ENCODE measurements around the gene FGF19. TPM values are rescaled to one million over a fixed set of nuclear protein-coding genes. Genes with fewer than 3 reads are reported as not detected.

The FGF19 gene
- total RNA-seq, 2 experiments from 2014 or later = 0.10 TPM; not detected in 1

DNA sequence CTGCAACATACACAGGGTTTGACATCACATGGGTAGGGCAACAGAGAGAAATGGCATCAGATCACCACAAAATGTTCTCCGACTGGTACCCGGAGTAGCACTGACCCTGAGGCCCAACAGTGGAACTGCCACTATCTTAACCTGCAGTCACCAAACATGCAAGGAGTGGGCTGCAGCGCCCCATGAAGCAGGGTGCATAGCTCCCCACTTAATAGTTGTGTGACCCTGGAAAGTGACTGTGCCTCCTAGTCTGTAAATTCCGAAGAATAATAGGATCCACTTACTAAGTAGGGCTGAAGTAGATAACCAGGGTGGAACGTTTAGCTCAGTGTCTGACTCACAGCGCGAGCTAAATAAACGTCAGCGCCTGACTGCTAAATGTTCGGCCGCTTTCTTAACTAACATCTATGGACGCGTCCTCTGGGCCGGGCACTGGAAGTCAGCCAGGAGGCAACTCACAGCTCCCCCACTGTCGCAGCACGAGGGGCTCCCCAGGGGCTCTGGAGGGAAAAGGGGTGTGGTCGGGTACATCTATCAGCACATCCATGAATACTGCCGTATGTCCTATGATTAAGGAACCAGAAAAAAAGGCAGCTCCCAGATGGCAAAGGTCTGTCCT, 29.4 kb downstream of the FGF19 start:
- Mint-ChIP-seq H3K36me3 (ENCODE audit: low read depth) (peaks cover 6% of the 10 kb centered on the region), H3K4me1 (ENCODE audit: low read depth) (peaks cover 24% of the 10 kb centered on the region), H3K27ac (peak overlapping the region; percentile 77), H3K4me3 (peak overlapping the region; percentile 90), H3K27me3 (ENCODE audit: low read depth) (no peaks in the 10 kb centered on the region), H3K9me3 (no peaks in the 10 kb centered on the region)
- DNase-seq = peak; percentile 20
- intact Hi-C loops (cut with micrococcal nuclease) = no loop called here
- CTCF ChIA-PET = interaction anchor here (0.7 to 2.4 kb wide), 2 partner anchors 31 to 35 kb away, joined by 3 to 6 read pairs; no protein-coding TSS in a partner anchor

DNA sequence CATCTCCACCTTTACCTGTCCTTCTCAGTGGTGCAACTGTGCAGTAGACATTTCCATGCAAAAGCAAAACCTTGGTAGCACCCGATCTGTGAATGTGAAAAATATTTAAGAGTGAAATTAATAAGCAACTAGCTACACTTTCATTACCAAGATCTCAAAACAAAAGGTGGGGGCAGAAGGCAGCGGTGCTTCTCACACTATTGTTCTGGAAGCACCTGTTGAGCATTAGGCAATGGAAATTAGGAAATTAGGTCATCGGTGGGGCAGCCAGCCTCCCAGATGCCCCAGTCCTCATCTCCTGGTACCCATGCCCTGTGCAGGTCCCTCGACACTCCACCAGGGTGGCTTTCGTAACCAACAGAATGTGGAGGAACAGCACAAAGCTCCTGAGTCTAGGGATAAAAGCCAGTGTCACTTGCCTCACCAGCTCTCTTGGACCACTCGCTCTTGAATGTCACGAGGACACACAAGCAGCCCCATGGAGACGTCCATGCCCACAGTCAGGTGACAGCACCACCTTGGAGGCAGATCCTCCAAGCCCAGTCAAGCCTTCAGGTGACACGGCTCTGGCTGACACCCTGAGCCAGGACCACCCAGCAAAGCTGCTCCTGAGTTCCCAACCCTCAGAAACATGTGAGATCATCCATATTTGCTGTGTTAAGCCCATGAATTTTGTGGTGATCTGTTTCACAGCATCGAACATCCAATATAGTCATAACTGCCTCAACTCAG, 31.9 kb downstream of the FGF19 start:
- no peak overlapping the region for H3K27ac Mint-ChIP-seq

DNA sequence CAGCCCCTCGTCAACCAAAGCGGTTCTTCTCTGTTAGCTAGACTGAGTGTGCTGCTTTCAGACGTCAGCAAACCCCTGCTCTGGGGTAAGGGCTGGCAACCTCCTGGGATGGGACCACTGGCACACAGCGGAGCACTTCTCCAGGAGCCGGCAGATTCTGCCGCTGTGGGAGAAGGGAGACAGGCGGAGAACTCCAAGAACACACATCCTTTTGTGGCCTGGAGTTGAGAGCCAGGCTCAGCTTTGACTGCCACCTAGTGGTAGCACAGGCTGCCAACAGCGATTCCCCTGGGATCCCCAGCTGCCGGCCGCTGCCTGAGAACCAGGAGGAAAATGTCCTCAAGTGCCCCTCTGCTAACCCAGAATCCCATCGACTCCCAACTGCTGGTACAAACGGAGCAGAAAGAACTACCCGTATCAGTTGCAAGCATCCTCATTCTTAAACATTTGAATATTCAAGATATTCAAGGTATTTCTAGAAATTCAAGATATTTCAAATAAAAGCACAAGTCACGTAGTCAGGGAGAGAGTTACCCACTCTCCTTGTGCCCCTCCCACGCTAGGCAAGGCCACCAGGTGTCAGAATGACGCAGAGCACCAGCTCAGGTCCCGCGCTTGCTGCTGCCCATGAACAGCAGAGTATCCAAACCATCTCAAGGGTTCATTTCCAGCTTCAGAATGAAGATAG, 33.5 kb downstream of the FGF19 start:
- no peaks in the 10 kb centered on the region for H3K9me3 Mint-ChIP-seq
- peak; percentile 68 for DNase-seq
- H3K27ac Mint-ChIP-seq = no peak overlapping the region
- CTCF ChIA-PET = interaction anchor here (1.1 to 2.8 kb wide), 7 partner anchors 8 to 703 kb away, joined by 3 to 8 read pairs (median 4); no protein-coding TSS in a partner anchor
- intact Hi-C loops (cut with micrococcal nuclease) = loop anchor here (1.0 kb wide), 1 partner anchor 569 kb away; no protein-coding TSS in a partner anchor
- peaks cover 17% of the 10 kb centered on the region for H3K36me3 Mint-ChIP-seq (ENCODE audit: low read depth)
- H3K4me1 Mint-ChIP-seq (ENCODE audit: low read depth) = peaks cover 22% of the 10 kb centered on the region
- H3K27me3 Mint-ChIP-seq (ENCODE audit: low read depth) = no peaks in the 10 kb centered on the region
- no peak overlapping the region for H3K4me3 Mint-ChIP-seq

More for the DNA sequence above, 31.9 kb downstream of the FGF19 start:
- Mint-ChIP-seq H3K4me1 (ENCODE audit: low read depth) (peaks cover 24% of the 10 kb centered on the region), H3K36me3 (ENCODE audit: low read depth) (peaks cover 15% of the 10 kb centered on the region), H3K4me3 (no peak overlapping the region), H3K27me3 (ENCODE audit: low read depth) (no peaks in the 10 kb centered on the region), H3K9me3 (no peaks in the 10 kb centered on the region)
- intact Hi-C loops (cut with micrococcal nuclease) = no loop called here
- DNase-seq = no peak
- CTCF ChIA-PET = interaction anchor here (0.6 to 1.3 kb wide), 4 partner anchors 12 to 702 kb away, joined by 3 to 5 read pairs (median 4); no protein-coding TSS in a partner anchor

DNA sequence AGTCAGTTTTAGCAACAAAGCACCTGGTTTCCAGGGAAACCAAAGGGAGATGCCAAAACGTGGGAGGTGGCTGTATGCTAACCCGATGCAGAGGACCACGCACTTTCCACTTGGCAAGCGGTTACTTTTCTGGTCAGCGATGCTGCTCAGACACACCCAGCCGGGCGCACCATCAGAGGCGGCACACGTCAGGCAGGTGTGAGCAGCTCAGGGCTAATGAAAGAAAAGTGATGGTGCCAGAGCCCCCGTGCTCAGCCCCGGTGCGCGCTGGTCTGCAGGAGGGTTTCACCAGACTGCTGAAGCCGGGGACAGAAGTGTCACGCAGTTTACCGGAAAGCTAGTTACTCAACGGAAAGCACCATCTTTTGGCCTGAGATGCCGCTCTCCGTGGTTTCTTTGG, 34.3 kb downstream of the FGF19 start:
- intact Hi-C loops (cut with micrococcal nuclease) = no loop called here
- Mint-ChIP-seq H3K4me1 (ENCODE audit: low read depth) (peaks cover 20% of the 10 kb centered on the region), H3K4me3 (no peak overlapping the region), H3K27me3 (ENCODE audit: low read depth) (no peaks in the 10 kb centered on the region), H3K9me3 (no peaks in the 10 kb centered on the region), H3K27ac (no peak overlapping the region), H3K36me3 (ENCODE audit: low read depth) (peaks cover 20% of the 10 kb centered on the region)
- no peak for DNase-seq
- CTCF ChIA-PET = interaction anchor here (0.8 to 2.8 kb wide), 8 partner anchors 7 to 872 kb away, joined by 3 to 8 read pairs (median 3); no protein-coding TSS in a partner anchor

DNA sequence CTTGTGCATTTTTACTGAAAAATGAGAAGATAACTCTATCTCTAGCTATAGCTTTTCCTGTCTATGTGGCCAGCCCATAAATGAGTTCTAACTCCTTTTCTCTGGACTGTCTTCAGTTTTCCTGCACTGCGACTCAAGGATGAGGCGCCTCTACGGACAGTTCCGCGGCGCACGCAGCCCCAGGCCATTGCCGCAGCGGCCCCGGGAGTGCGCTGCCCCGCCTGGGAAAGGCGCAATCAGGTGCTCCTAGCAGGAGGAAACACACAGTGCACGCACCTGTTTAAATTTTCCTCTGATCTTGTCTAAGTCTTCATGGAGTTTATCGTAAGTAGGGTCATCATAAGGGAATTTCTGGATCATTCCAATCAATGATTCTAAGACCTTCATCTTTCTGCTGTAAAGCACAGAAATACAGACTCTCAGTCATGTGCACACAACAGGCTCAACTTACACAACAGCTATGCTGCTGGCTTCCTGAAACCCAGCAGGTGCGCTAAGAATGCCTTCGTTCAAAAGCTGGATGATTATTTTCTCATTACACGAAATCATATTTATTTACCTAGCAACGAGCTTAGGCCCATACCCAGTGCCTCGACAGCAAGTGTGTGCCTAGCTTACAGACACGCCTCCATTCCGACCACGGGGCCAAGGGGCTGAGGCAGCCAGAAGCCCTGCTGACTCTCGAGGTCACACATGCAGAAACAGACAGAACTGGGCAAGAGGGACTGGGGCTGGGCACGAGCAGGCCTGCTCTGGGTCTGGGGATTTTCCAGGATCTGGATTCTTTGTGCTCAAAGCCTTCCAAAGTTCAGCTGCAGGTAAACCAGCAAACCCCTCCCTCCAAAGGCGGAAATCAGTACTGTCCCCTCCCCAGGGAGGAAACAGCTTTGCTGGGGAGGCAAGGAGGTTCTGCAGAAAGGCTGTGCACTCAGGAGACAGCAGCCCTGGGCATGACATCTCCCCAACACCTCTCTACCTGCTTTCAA, 35.9 kb downstream of the FGF19 start:
- no peak for DNase-seq
- no peaks in the 10 kb centered on the region for H3K27me3 Mint-ChIP-seq (ENCODE audit: low read depth)
- peaks cover 7% of the 10 kb centered on the region for H3K4me1 Mint-ChIP-seq (ENCODE audit: low read depth)
- intact Hi-C loops (cut with micrococcal nuclease) = no loop called here
- no peak overlapping the region for H3K4me3 Mint-ChIP-seq
- no peak overlapping the region for H3K27ac Mint-ChIP-seq
- CTCF ChIA-PET = interaction anchor here (1.6 kb wide), 1 partner anchor 48 kb away, joined by 3 read pairs; no protein-coding TSS in a partner anchor
- H3K36me3 Mint-ChIP-seq (ENCODE audit: low read depth) = peaks cover 22% of the 10 kb centered on the region
- H3K9me3 Mint-ChIP-seq = no peaks in the 10 kb centered on the region

DNA sequence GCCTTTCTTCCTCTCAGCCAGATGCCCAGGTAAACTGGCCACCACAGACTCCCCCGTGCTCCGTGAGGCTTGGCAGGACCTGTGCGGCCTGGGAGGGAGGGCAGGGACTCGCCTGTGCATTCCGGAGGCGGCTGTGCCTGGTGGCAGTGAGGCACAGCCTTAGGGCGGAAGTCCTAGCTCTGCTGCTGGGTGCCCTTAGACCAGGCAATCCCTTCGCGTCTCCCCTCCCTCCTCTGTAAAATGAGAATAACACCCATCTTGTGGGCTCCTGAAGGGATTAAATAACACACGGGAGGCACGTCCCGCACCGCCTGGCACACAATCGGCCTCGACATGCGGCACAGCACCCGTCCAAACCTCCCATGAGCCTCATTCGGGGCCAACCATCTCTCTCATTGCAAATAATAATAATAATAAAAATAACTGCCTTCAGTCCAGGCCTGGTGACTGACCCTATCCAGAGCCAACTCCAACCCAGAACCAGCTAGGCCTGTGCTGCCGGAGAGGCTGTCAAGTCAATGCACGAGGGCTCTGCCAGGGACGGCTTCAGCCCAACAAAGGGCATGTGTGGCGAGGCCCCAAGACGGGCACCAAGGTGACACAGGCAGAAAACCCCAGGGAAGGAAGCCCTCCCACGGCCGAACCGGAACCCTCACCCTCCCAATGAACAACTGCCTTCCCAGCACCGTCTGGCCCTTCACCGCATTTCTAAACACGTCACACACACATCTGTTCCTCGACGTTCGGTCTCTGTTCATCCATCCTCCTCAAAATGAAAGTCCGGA, 36.9 kb downstream of the FGF19 start:
- CTCF ChIA-PET = interaction anchor here (0.8 kb wide), 1 partner anchor 150 kb away, joined by 3 read pairs; no protein-coding TSS in a partner anchor

DNA sequence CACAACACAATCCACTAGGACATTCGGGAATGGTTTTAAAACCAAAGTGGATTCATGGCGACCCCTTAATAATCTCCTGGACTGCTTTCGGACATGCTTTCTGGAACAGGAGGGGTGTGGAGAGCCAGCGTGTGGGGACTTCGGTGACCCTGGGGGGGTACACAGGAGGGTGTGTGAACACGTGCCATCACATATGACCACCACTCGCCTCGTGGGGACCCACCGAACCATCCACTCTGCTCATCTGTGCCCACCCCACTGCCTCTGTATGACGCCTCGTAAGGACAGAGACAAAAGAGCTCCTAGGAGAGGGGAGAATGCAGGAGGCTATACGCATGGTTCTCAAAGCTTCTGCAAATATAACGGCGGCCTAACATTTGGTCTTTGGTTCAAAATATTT, 37.6 kb downstream of the FGF19 start:
- no peak overlapping the region for H3K4me3 Mint-ChIP-seq
- no peaks in the 10 kb centered on the region for H3K9me3 Mint-ChIP-seq
- H3K27me3 Mint-ChIP-seq (ENCODE audit: low read depth) = no peaks in the 10 kb centered on the region
- DNase-seq = no peak
- peaks cover 4% of the 10 kb centered on the region for H3K4me1 Mint-ChIP-seq (ENCODE audit: low read depth)
- H3K36me3 Mint-ChIP-seq (ENCODE audit: low read depth) = peaks cover 22% of the 10 kb centered on the region
- CTCF ChIA-PET = interaction anchor here (0.8 kb wide), 1 partner anchor 150 kb away, joined by 3 read pairs; no protein-coding TSS in a partner anchor
- H3K27ac Mint-ChIP-seq = no peak overlapping the region
- intact Hi-C loops (cut with micrococcal nuclease) = no loop called here

More for the DNA sequence above, 36.9 kb downstream of the FGF19 start:
- no peak overlapping the region for H3K27ac Mint-ChIP-seq
- H3K4me3 Mint-ChIP-seq = no peak overlapping the region
- intact Hi-C loops (cut with micrococcal nuclease) = no loop called here
- H3K4me1 Mint-ChIP-seq (ENCODE audit: low read depth) = peaks cover 4% of the 10 kb centered on the region
- DNase-seq = no peak
- no peaks in the 10 kb centered on the region for H3K9me3 Mint-ChIP-seq
- H3K36me3 Mint-ChIP-seq (ENCODE audit: low read depth) = peaks cover 22% of the 10 kb centered on the region
- H3K27me3 Mint-ChIP-seq (ENCODE audit: low read depth) = no peaks in the 10 kb centered on the region

DNA sequence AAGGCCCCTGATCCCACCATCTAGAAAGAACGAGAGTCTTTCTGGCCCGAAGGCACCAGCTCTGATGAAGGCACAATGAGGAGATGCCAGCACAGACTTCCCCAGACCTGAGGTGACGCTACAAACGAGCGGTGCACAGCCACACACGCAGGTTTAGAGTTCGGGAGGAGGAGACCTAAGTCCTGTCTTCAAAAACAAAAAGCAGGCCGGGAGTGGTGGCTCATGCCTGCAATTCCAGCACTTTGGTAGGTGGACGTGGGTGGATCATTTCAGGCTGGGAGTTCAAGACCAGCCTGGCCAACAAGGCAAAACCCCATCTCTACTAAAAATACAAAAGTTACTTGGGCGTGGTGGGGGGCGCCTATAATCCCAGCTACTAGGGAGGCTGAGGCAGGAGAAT, 38.2 kb downstream of the FGF19 start:
- no peak for DNase-seq
- Mint-ChIP-seq H3K4me3 (no peak overlapping the region), H3K9me3 (no peaks in the 10 kb centered on the region), H3K36me3 (ENCODE audit: low read depth) (peaks cover 22% of the 10 kb centered on the region), H3K27ac (no peak overlapping the region), H3K27me3 (ENCODE audit: low read depth) (no peaks in the 10 kb centered on the region), H3K4me1 (ENCODE audit: low read depth) (peaks cover 4% of the 10 kb centered on the region)
- CTCF ChIA-PET = interaction anchor here (0.6 kb wide), 1 partner anchor 1227 kb away, joined by 4 read pairs; no protein-coding TSS in a partner anchor
- intact Hi-C loops (cut with micrococcal nuclease) = no loop called here

DNA sequence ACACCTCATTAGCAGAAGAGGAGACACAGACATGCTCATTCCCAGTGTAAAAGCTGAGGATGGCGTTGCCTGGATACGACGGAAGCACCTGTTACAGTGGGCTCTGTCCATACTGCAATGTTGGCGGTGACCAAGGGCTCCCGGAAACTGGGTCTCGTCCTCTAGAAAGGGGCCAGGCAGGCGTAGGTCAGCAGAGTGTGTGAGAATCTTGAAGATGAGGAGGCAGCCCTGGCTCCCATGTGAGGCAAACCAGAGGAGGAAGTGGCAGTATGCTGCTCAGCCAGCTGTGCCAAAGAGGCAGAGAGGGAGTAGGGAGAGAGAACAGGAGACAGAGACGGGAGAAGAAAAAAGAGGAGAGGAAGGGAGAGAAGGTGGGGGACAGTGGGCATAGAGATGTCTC, 38.9 kb downstream of the FGF19 start:
- Mint-ChIP-seq H3K27me3 (ENCODE audit: low read depth) (no peaks in the 10 kb centered on the region), H3K4me3 (no peak overlapping the region), H3K9me3 (no peaks in the 10 kb centered on the region), H3K36me3 (ENCODE audit: low read depth) (peaks cover 17% of the 10 kb centered on the region), H3K27ac (no peak overlapping the region), H3K4me1 (ENCODE audit: low read depth) (no peaks in the 10 kb centered on the region)
- intact Hi-C loops (cut with micrococcal nuclease) = no loop called here
- DNase-seq = no peak
- CTCF ChIA-PET = interaction anchor here (0.6 kb wide), 1 partner anchor 1226 kb away, joined by 4 read pairs; no protein-coding TSS in a partner anchor

DNA sequence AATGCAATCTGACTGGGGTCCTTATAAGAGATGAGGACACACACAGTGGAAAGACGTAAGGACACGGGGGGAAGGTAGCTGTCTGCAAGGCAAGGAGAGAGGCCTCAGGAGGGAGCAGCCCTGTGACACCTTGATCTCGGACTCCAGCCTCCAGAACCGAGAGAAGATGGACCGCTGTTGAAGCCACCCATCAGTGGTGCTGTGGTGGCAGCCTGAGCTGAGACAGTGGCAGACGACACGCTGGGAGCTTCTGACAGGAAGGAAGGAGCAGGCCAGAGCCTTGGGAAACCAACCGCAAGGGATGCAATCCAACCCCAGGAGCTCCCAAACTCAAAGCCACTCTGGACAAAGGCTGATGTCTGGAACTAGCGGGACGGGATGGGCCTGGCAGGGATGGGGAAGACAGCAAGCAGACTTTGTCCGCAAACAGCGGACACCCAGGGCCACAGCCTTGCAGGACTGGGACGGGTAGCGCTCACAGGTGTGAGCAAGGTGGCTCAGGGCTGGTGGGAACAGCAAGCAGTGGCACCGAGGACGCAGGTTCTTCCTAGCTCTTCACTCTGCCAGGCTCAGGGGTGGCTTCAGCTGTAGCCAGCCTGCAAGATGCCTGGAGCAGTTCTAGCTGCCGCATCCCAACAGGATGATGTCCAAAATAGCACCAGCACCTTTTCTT, 39.6 kb downstream of the FGF19 start:
- Mint-ChIP-seq H3K4me1 (ENCODE audit: low read depth) (no peaks in the 10 kb centered on the region), H3K27me3 (ENCODE audit: low read depth) (no peaks in the 10 kb centered on the region), H3K9me3 (no peaks in the 10 kb centered on the region), H3K36me3 (ENCODE audit: low read depth) (peaks cover 17% of the 10 kb centered on the region), H3K4me3 (no peak overlapping the region), H3K27ac (no peak overlapping the region)
- CTCF ChIA-PET = no interaction called here
- DNase-seq = no peak
- intact Hi-C loops (cut with micrococcal nuclease) = no loop called here

All from activated naive CD4-positive, alpha-beta T cell treated with anti-CD3 and anti-CD28 coated beads for 36 hours (primary cell).